ENCODE results near the gene GPC1. TPM values are rescaled to one million over a fixed set of nuclear protein-coding genes. Genes with fewer than 3 reads are reported as not detected.

Gene GPC1
- polyA plus RNA-seq, 1 experiment: 126 TPM

DNA sequence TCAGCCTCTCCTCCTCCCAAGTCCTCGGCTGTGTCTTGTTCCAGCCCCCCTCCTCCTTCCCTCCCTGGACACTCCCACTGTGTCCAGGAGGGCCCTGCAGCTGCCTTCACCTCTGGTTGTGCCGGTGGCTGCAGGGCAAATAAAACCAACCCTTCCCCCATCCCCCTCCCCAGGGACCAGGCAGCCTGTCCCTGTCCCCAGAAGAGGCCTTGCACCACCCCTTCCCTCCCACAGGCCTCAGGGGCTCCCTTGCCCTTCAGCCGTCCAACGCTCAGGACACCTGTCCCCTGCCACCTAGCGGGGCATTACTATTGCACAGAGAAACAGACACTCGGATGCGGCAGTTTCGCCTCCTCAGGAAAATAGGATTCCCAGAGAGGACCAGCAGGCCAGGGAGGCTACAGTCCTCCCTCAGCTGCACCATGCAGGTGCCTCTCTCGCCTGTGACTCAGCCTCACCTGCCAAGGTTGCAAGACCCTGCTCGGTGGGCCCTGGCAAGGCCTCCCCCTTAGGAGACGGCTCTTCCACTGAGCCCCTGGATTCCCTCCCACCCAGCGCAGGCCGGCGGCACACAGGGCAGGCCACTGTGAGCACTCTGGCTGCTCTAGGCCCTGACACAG, 5.5 kb upstream of the GPC1 start:
- CTCF ChIA-PET: interaction anchor here (0.6 kb wide), 1 partner anchor 104 kb away, joined by 3 read pairs; no protein-coding TSS in a partner anchor
- TF ChIP-seq, protein P1, sequence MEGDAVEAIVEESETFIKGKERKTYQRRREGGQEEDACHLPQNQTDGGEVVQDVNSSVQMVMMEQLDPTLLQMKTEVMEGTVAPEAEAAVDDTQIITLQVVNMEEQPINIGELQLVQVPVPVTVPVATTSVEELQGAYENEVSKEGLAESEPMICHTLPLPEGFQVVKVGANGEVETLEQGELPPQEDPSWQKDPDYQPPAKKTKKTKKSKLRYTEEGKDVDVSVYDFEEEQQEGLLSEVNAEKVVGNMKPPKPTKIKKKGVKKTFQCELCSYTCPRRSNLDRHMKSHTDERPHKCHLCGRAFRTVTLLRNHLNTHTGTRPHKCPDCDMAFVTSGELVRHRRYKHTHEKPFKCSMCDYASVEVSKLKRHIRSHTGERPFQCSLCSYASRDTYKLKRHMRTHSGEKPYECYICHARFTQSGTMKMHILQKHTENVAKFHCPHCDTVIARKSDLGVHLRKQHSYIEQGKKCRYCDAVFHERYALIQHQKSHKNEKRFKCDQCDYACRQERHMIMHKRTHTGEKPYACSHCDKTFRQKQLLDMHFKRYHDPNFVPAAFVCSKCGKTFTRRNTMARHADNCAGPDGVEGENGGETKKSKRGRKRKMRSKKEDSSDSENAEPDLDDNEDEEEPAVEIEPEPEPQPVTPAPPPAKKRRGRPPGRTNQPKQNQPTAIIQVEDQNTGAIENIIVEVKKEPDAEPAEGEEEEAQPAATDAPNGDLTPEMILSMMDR (IDR thresholded peaks at IDR 0.05; ENCODE audit: insufficient read depth, low read depth, low read length): no peak
- H3K36me3 ChIP-seq (ENCODE audit: control insufficient read depth, insufficient read depth, low read length): no peaks in the 10 kb centered on the region
- no peak for DNase-seq (ENCODE audit: low read depth)
- H3K27me3 ChIP-seq (ENCODE audit: control insufficient read depth, insufficient read depth, low read length): no peaks in the 10 kb centered on the region
- no peak overlapping the region for H3K4me3 ChIP-seq (ENCODE audit: low read depth, low read length)
- POLR2A ChIA-PET: no interaction called here

DNA sequence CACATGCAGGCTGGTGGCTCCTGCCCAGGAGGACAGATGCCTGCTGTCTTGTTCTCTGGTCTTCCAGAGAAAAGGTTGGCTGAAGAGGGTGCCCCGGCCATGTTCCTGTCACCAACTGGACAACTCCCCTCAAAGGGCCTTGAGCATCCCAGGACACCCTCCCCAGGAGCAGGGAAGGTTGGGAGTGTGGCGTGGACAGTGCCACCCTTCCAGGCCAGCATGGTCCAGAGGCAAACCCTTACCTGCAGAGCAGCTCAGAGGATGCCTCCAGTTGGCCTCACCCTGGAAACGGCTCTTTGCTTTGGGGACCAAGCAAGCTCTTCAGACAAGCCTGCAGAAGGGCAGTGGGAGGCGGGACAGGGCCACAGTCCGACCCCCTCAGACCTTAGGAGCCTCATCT, 4.9 kb upstream of the GPC1 start:
- Histone ChIP-seq H3K4me3 (ENCODE audit: low read depth, low read length) (no peak overlapping the region), H3K36me3 (ENCODE audit: control insufficient read depth, insufficient read depth, low read length) (no peaks in the 10 kb centered on the region), H3K27me3 (ENCODE audit: control insufficient read depth, insufficient read depth, low read length) (no peaks in the 10 kb centered on the region)
- TF ChIP-seq, protein P1 (IDR thresholded peaks at IDR 0.05; ENCODE audit: insufficient read depth, low read depth, low read length): no peak
- DNase-seq (ENCODE audit: low read depth): no peak
- ChIA-PET POLR2A (no interaction called here), CTCF (interaction anchor here (0.7 to 0.9 kb wide), 2 partner anchors 36 to 197 kb away, joined by 3 to 4 read pairs; no protein-coding TSS in a partner anchor)

DNA sequence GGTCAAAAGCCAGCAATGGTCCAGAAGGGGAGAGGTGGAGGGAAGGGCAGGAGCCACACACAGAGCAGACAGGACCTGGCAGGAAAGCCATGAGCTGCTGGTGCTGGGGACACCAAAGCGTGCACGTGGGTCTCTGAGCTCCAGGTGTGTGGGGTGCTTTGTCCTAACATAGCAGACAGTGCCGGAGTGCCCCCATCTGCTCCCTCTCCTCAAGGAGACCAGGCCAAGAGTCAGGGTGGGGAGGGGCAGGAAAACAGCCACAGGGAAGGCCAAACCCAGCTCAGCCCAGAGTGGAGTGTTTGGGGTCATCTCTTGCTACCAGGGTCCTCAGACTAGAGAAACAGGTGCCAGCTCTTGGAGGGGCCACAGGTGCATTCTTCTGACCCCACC, 4.2 kb upstream of the GPC1 start:
- Histone ChIP-seq H3K27me3 (ENCODE audit: control insufficient read depth, insufficient read depth, low read length) (no peaks in the 10 kb centered on the region), H3K36me3 (ENCODE audit: control insufficient read depth, insufficient read depth, low read length) (no peaks in the 10 kb centered on the region), H3K4me3 (ENCODE audit: low read depth, low read length) (no peak overlapping the region)
- no peak for DNase-seq (ENCODE audit: low read depth)
- ChIA-PET POLR2A (no interaction called here), CTCF (interaction anchor here (0.7 to 0.9 kb wide), 2 partner anchors 37 to 198 kb away, joined by 3 to 4 read pairs; no protein-coding TSS in a partner anchor)
- TF ChIP-seq, protein P1 (IDR thresholded peaks at IDR 0.05; ENCODE audit: insufficient read depth, low read depth, low read length): no peak

DNA sequence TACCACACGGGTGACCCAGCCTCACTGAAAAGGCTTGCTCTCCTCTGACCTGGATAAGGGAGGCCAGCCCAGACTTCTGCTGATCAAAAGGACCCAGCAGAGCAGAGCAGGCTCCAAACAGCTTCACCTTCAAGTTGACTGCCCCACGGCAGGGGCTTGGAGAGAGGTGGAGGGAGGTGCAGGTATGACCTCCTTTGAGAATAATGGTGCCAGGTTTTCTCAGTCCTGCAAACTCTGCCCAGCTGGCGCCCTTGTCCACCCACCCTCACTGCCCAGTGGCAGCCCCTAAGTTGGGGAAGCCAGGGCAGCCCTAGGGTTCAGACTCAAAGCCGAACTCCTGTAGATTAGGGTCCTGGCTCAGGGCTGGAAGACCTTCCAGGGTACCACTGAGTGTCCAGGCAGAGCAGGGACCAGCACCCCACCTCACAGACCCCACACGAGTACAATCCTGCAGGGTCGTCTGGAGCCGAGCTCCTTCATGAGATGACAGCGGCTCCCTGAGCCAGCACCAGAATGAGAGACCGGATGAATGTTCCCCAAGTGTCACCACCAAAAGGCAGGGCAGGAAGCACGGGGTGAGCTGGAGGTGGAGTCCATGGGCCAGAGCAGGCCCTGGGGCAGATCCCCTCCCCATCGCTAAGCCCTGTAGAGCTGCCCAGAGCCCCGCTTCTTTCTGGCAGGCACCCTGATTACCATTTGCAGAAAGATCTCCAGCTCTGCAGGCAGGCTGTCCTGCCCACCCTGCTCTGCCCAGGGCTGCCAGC, 3.6 kb upstream of the GPC1 start:
- TF ChIP-seq, protein P1 (IDR thresholded peaks at IDR 0.05; ENCODE audit: insufficient read depth, low read depth, low read length): no peak
- Histone ChIP-seq H3K4me3 (ENCODE audit: low read depth, low read length) (no peak overlapping the region), H3K36me3 (ENCODE audit: control insufficient read depth, insufficient read depth, low read length) (no peaks in the 10 kb centered on the region), H3K27me3 (ENCODE audit: control insufficient read depth, insufficient read depth, low read length) (no peaks in the 10 kb centered on the region)
- ChIA-PET POLR2A (no interaction called here), CTCF (interaction anchor here (0.9 kb wide), 1 partner anchor 37 kb away, joined by 3 read pairs; no protein-coding TSS in a partner anchor)
- no peak for DNase-seq (ENCODE audit: low read depth)

DNA sequence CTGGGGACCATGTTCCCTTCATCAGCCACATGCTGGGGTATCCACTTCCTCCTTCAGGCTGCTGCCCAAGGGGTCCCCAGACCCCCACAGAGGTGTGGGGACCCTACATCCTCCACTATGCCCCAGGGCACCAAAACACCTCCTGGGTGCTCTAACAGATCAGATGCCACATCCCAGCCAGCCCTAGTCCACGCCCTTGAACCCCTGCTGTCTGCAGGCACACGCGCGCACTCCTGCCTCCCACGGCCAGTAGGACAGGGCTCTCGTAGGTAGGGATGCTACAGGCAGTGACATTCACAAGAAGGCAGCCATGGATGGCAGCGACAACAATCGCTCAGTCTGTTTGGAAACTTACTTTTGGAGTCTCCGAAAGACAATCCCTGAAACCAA, 3.0 kb upstream of the GPC1 start:
- CTCF ChIA-PET: no interaction called here
- POLR2A ChIA-PET: no interaction called here
- Histone ChIP-seq H3K27me3 (ENCODE audit: control insufficient read depth, insufficient read depth, low read length) (no peaks in the 10 kb centered on the region), H3K4me3 (ENCODE audit: low read depth, low read length) (no peak overlapping the region), H3K36me3 (ENCODE audit: control insufficient read depth, insufficient read depth, low read length) (no peaks in the 10 kb centered on the region)
- no peak for DNase-seq (ENCODE audit: low read depth)
- TF ChIP-seq, protein P1 (IDR thresholded peaks at IDR 0.05; ENCODE audit: insufficient read depth, low read depth, low read length): no peak

Data from BJ (cell line).